ENCODE results near the gene ILF3. TPM values are rescaled to one million over a fixed set of nuclear protein-coding genes. Genes with fewer than 3 reads are reported as not detected.

Gene ILF3
- total and polyA plus RNA-seq, 7 donors = 25.7 to 146 (median 86.1) TPM

- Histone ChIP-seq H3K4me1 (peaks cover 0 to 19% (median 17%) of the 10 kb centered on the region in 4 donors), H3K9me3 (no peaks in the 10 kb centered on the region), H3K27ac (no peak overlapping the region), H3K36me3 (no peaks in the 10 kb centered on the region), H3K4me3 (no peak overlapping the region), H3K27me3 (no peaks in the 10 kb centered on the region)
- TF ChIP-seq POLR2AphosphoS5 (IDR thresholded peaks at IDR 0.05) = no peak
- no peak for TF ChIP-seq EP300 (IDR thresholded peaks at IDR 0.05)
- no peak for TF ChIP-seq CTCF (IDR thresholded peaks at IDR 0.05)
- TF ChIP-seq POLR2A (IDR thresholded peaks at IDR 0.05) = no peak
- no peak for DNase-seq
- WGBS, 2 donors = 95% methylated on average over 8 of the region's 8 CpGs
- intact Hi-C loops (cut with DNase I) = no loop called here
Observed at GRCh38 chr19:10621966-10622365, 32.2 kb upstream of the ILF3 start.

GRCh38 chr19:10624585-10624984, 29.6 kb upstream of the ILF3 start:
- peak overlapping the region in 2 of 4 donors; percentile 68 to 75 for H3K4me3 ChIP-seq
- WGBS, 2 donors = 15 to 53% methylated on average over 6 of the region's 6 CpGs
- TF ChIP-seq POLR2A (IDR thresholded peaks at IDR 0.05) (no peak), POLR2AphosphoS5 (IDR thresholded peaks at IDR 0.05) (no peak), CTCF (IDR thresholded peaks at IDR 0.05) (no peak), EP300 (IDR thresholded peaks at IDR 0.05) (no peak)

DNA sequence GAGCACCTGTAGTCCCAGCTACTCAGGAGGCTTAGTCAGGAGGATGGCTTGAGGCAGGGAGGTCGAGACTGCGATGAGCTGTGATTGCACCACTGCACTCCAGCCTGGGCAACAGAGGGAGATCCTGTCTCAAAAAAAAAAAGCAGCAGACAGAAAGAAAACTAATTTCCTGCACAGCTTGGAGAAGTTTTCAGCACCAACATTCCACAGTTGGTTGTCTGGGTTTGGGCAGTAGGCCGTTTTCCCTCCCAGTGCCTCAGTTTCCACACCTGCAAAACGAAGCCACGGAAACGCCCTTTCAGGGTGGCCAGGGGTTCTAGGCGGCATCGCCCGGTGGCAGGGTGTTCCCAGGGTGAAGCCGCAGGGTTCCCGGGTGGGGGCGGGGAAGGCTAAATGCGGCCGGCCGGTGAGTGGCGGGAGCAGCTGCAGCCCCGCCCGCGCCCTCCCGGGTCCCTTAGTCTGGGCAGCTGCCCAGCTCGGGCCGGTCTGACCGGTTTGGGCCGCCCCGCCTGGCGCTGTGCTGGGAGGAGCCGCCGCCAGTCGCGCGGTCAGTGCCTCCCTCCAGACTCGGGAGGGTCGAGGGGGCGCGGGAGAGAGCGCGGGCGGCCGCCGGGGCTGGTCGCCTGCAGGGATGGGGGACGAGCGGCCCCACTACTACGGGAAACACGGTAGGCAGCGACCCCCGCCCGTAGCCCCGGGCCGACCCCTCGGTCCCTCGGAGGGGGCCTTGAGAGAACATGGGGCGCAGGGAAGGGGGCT, 29.0 kb upstream of the ILF3 start, which contains the start of gene SLC44A2:
Gene SLC44A2 (plus strand): TSS at position 551 of the 759 bp plus-strand sequence. CDS start 81 bp downstream, at position 632.
- intact Hi-C loops (cut with DNase I) = no loop called here
- Histone ChIP-seq H3K4me3 (peak within 1 kb of the TSS; percentile 47 to 75 (median 62)), H3K27me3 (no peaks in the 10 kb centered on the region), H3K9me3 (no peaks in the 10 kb centered on the region), H3K27ac (peak within 1 kb of the TSS; percentile 70 to 77 (median 74)), H3K36me3 (peaks cover 0 to 20% (median 3%) of the 10 kb centered on the region in 4 donors), H3K4me1 (peaks cover 0 to 19% (median 17%) of the 10 kb centered on the region in 4 donors)
- WGBS, 2 donors = 12 to 44% methylated on average over 53 of the region's 53 CpGs
- TF ChIP-seq CTCF (IDR thresholded peaks at IDR 0.05) (no peak), POLR2A (IDR thresholded peaks at IDR 0.05) (peak in 1 of 2 donors; percentile 25), EP300 (IDR thresholded peaks at IDR 0.05) (no peak), POLR2AphosphoS5 (IDR thresholded peaks at IDR 0.05) (peak in 3 of 4 donors; percentile 42 to 58 (median 54))
- DNase-seq = peak; percentile 89

More at GRCh38 chr19:10624585-10624984, 29.6 kb upstream of the ILF3 start:
- Histone ChIP-seq H3K9me3 (no peaks in the 10 kb centered on the region), H3K4me1 (peaks cover 0 to 19% (median 17%) of the 10 kb centered on the region in 4 donors), H3K27ac (peak overlapping the region in 2 of 4 donors; percentile 74 to 77), H3K36me3 (peaks cover 0 to 16% (median 2%) of the 10 kb centered on the region in 4 donors), H3K27me3 (no peaks in the 10 kb centered on the region)
- DNase-seq = no peak
- intact Hi-C loops (cut with DNase I) = no loop called here

- WGBS, 2 donors = 15 to 60% methylated on average over 10 of the region's 10 CpGs
- Histone ChIP-seq H3K27ac (peak overlapping the region; percentile 70 to 77 (median 74)), H3K27me3 (no peaks in the 10 kb centered on the region), H3K36me3 (peaks cover 0 to 24% (median 4%) of the 10 kb centered on the region in 4 donors), H3K4me1 (peaks cover 0 to 19% (median 17%) of the 10 kb centered on the region in 4 donors), H3K9me3 (no peaks in the 10 kb centered on the region), H3K4me3 (peak overlapping the region; percentile 47 to 75 (median 62))
- DNase-seq = no peak
- TF ChIP-seq CTCF (IDR thresholded peaks at IDR 0.05) (no peak), POLR2A (IDR thresholded peaks at IDR 0.05) (no peak), EP300 (IDR thresholded peaks at IDR 0.05) (no peak), POLR2AphosphoS5 (IDR thresholded peaks at IDR 0.05) (no peak)
- intact Hi-C loops (cut with DNase I) = no loop called here
Observed at GRCh38 chr19:10625762-10626138, 28.4 kb upstream of the ILF3 start.
